GM12892 (cell line): ENCODE results near the gene RAP1GAP2.

Experiments used
- POLR2A ChIP-seq: IDR thresholded peaks from 2 replicates; pipeline ENCODE4 v1.6.1; 2011; ENCODE audit warnings: low read depth, low read length, control low read depth
- POLR2AphosphoS5 ChIP-seq: IDR thresholded peaks from 2 replicates; pipeline ENCODE4 v1.6.1; 2011; ENCODE audit warnings: low read depth, low read length, control low read depth
- TAF1 ChIP-seq: IDR thresholded peaks from 2 replicates; pipeline ENCODE4 v1.6.1; 2011; ENCODE audit warnings: low read depth, mild to moderate bottlenecking, control low read depth, low read length, borderline replicate concordance

- TF ChIP-seq POLR2A = no peak
- TF ChIP-seq TAF1 = no peak
- TF ChIP-seq POLR2AphosphoS5 = no peak
These were observed 18.9 kb upstream of the RAP1GAP2 start for GRCh38 chr17:2777242-2777867.
